NCI-H146 treated with DMSO at 0.1 percent for 48 hours (cell line): ENCODE results near the gene CPE.

Experiments
- DNase-seq: peaks from one replicate; lab custom pipeline; 2025; ENCODE audit not compliant: unreplicated experiment; lab: John Stamatoyannopoulos, UW

The CPE gene

GRCh38 chr4:165542476-165542875 is 163.7 kb downstream of the CPE start:
- no peak for DNase-seq
